Panc1 (cell line): ENCODE results near the gene GALNT15.

Experiments
- POLR2AphosphoS5 ChIP-seq: IDR thresholded peaks from 2 replicates; pipeline ENCODE4 v1.6.1; 2012; ENCODE audit warnings: mild to moderate bottlenecking, low read depth, low read length, moderate library complexity
- TF ChIP-seq, protein P1 (sequence below): fragments of 450-650 bp; IDR thresholded peaks from 2 replicates; pipeline ENCODE4 v1.5.1; 2017; ENCODE audit warnings: mild to moderate bottlenecking

DNA sequence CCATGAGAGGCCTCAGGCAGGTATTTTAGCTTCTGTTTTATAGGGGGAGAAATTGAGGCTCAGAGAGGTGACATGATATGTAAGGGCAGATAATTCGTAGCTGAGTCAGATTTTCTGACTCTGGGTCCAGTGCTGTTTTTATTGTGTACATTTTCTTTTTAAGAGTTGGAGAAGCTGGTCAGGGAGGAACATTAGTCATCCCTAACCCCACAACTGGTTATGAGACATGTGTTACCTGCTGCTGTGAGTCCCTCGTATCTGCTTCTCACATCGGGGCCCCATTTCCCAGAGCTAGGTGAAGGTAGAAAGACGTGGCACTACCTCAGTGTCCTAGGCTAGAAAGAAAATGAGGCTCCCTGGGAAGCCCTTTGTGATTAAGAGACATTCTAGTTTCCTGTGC is 28.6 kb downstream of the GALNT15 start:
- TF ChIP-seq, protein P1, sequence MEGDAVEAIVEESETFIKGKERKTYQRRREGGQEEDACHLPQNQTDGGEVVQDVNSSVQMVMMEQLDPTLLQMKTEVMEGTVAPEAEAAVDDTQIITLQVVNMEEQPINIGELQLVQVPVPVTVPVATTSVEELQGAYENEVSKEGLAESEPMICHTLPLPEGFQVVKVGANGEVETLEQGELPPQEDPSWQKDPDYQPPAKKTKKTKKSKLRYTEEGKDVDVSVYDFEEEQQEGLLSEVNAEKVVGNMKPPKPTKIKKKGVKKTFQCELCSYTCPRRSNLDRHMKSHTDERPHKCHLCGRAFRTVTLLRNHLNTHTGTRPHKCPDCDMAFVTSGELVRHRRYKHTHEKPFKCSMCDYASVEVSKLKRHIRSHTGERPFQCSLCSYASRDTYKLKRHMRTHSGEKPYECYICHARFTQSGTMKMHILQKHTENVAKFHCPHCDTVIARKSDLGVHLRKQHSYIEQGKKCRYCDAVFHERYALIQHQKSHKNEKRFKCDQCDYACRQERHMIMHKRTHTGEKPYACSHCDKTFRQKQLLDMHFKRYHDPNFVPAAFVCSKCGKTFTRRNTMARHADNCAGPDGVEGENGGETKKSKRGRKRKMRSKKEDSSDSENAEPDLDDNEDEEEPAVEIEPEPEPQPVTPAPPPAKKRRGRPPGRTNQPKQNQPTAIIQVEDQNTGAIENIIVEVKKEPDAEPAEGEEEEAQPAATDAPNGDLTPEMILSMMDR: no peak
- no peak for TF ChIP-seq POLR2AphosphoS5
